B cell (primary cell): ENCODE results near the gene WDR83. TPM values are rescaled to one million over a fixed set of nuclear protein-coding genes. Genes with fewer than 3 reads are reported as not detected.

ENCODE experiments used
- ATAC-seq: fragments of 200-7000 bp; cut with Tn5 transposase; one replicate; pipeline ENCODE4 v1.10.0; 2021; ENCODE audit warnings: low read depth, mild to moderate bottlenecking, moderate number of reproducible peaks, moderate library complexity
- CTCF ChIA-PET: fragments of 350-600 bp; sonication (Branson Sonifier 250); formaldehyde crosslinking; loops from one replicate; lab custom pipeline; 2021; ENCODE audit warnings: antibody characterized with exemption, inconsistent platforms; lab: Charles Lee
- POLR2A ChIA-PET: fragments of 350-600 bp; sonication (Branson Sonifier 250); formaldehyde crosslinking; loops from one replicate; lab custom pipeline; 2021; ENCODE audit warnings: antibody characterized with exemption; lab: Charles Lee
- DNase-seq: peaks from one replicate; pipeline ENCODE4 v3.0.0; 2013
- H2AFZ ChIP-seq: 2 replicates; pipeline ENCODE4 v1.6.1; 2012; ENCODE audit warnings: mild to moderate bottlenecking, low read depth, low read length; ENCODE audit not compliant: insufficient read depth, poor library complexity, severe bottlenecking
- H3K27ac ChIP-seq, 2 donors: 1 replicate in 1 of 2; 2 replicates in 1 of 2; pipeline ENCODE4 v1.5.1; 2012 to 2013; ENCODE audit warnings: low read length in 2 of 2, mild to moderate bottlenecking in 2 of 2, moderate library complexity in 1 of 2
- H3K27me3 ChIP-seq, 4 experiments: fragments of 200-600 bp in 1 of 4; sonication (generic) in 1 of 4; replicated peaks in 1 of 4; 1 replicate in 2 of 4; 2 replicates in 2 of 4; pipeline versions ENCODE4 v1.6.1 to v1.7.0; 2013 to 2016; ENCODE audit warnings: low read length in 3 of 4, mild to moderate bottlenecking in 2 of 4, mixed read lengths in 1 of 4, moderate library complexity in 1 of 4; ENCODE audit not compliant: insufficient read depth in 4 of 4, control insufficient read depth in 3 of 4; ENCODE audit errors: control extremely low read depth in 1 of 4
- H3K36me3 ChIP-seq, 2 experiments: replicated peaks in 1 of 2; 1 replicate in 1 of 2; 2 replicates in 1 of 2; pipeline versions ENCODE4 v1.6.1 to v1.7.1; 2013; ENCODE audit warnings: low read length in 1 of 2; ENCODE audit not compliant: insufficient read depth in 2 of 2, control insufficient read depth in 1 of 2; ENCODE audit errors: control extremely low read depth in 1 of 2, extremely low read depth in 1 of 2
- H3K4me1 ChIP-seq, 2 donors: fragments of 200-600 bp in 1 of 2; sonication (generic) in 1 of 2; 1 replicate in 1 of 2; 2 replicates in 1 of 2; pipeline versions ENCODE4 v1.5.1 to v1.6.1; 2013 to 2017; ENCODE audit warnings: low read length in 2 of 2; ENCODE audit not compliant: control insufficient read depth in 2 of 2, insufficient read depth in 2 of 2
- H3K4me2 ChIP-seq: replicated peaks from 2 replicates; pipeline ENCODE3; 2012; ENCODE audit warnings: mild to moderate bottlenecking, low read depth, low read length; ENCODE audit not compliant: poor library complexity, severe bottlenecking
- H3K4me3 ChIP-seq, 5 experiments: fragments of 200-600 bp in 1 of 5; sonication (generic) in 1 of 5; 1 replicate in 3 of 5; 2 replicates in 2 of 5; pipeline versions ENCODE4 v1.5.1 to v1.7.0; 2011 to 2016; ENCODE audit warnings: low read length in 4 of 5, mild to moderate bottlenecking in 4 of 5, low read depth in 2 of 5, control low read depth in 1 of 5, moderate library complexity in 1 of 5; ENCODE audit not compliant: insufficient read depth in 1 of 5; ENCODE audit errors: control extremely low read depth in 1 of 5, extremely low read depth in 1 of 5
- H3K79me2 ChIP-seq: fragments of 200-600 bp; sonication (generic); one replicate; pipeline ENCODE4 v1.6.0; 2016; ENCODE audit warnings: low read length; ENCODE audit not compliant: control insufficient read depth, insufficient read depth
- H3K9ac ChIP-seq: fragments of 200-600 bp; sonication (generic); 2 replicates; pipeline ENCODE4 v1.6.1; 2017; ENCODE audit warnings: mild to moderate bottlenecking, low read length, moderate library complexity
- H3K9me3 ChIP-seq, 3 donors: one replicate each; pipeline versions ENCODE4 v1.6.1 to v1.7.1; 2013; ENCODE audit warnings: low read length in 2 of 3; ENCODE audit not compliant: control insufficient read depth in 2 of 3, insufficient read depth in 1 of 3; ENCODE audit errors: control extremely low read depth in 1 of 3
- H4K20me1 ChIP-seq: 2 replicates; pipeline ENCODE4 v1.6.0; 2012; ENCODE audit warnings: mild to moderate bottlenecking, low read length; ENCODE audit not compliant: insufficient read depth, control insufficient read depth, poor library complexity, severe bottlenecking
- H3K27ac Mint-ChIP-seq: one replicate; pipeline ENCODE4 v1.8.0; 2021; ENCODE audit warnings: mixed read lengths
- H3K27me3 Mint-ChIP-seq: one replicate; pipeline ENCODE4 v1.8.0; 2021; ENCODE audit warnings: mixed read lengths
- H3K4me1 Mint-ChIP-seq: one replicate; pipeline ENCODE4 v1.8.0; 2021; ENCODE audit warnings: mixed read lengths
- H3K4me3 Mint-ChIP-seq: one replicate; pipeline ENCODE4 v1.8.0; 2021; ENCODE audit warnings: mixed read lengths
- H3K9me3 Mint-ChIP-seq: one replicate; pipeline ENCODE4 v1.8.0; 2022; ENCODE audit warnings: mixed read lengths; ENCODE audit not compliant: insufficient read depth
- CTCF ChIP-seq: fragments of 200-600 bp; IDR thresholded peaks from one replicate; pipeline ENCODE4 v1.8.0; 2022; ENCODE audit warnings: antibody characterized with exemption, mild to moderate bottlenecking
- EZH2 ChIP-seq: IDR thresholded peaks from 2 replicates; pipeline ENCODE4 v1.6.1; 2012; ENCODE audit warnings: borderline replicate concordance, low read depth, mild to moderate bottlenecking, moderate library complexity, low read length; ENCODE audit not compliant: insufficient read depth, poor library complexity, severe bottlenecking
- WGBS: methylation state at CpG from one replicate; pipeline ENCODE4 v1.1.5; 2013; ENCODE audit warnings: missing lambda C conversion rate; ENCODE audit not compliant: insufficient coverage; 5-methylcytosine and 5-hydroxymethylcytosine counted together
- intact Hi-C: fragments of 100-400 bp; cut with micrococcal nuclease; formaldehyde crosslinking; loops from one replicate; pipeline ENCODE4 v1.10.0; 2022
- polyA plus RNA-seq: library from polyadenylated mRNA; depleted of rRNA; stranded (reverse); fragments of >200 nt; gene quantifications from 2 replicates; pipeline ENCODE4 v1.2.3, GENCODE V29; 2012
- total RNA-seq, 2 donors: library from RNA; stranded (reverse); fragments of 120-200 nt in 1 of 2; gene quantifications; 1 replicate in 1 of 2; 2 replicates in 1 of 2; pipeline versions ENCODE4 v1.2.3 to v1.2.4, GENCODE V29; 2013 to 2022

WDR83 gene
- total and polyA plus RNA-seq, 2 donors (not counting 1 experiment from before 2014, with no cell fraction given) = 16.3 to 24.6 TPM

DNA sequence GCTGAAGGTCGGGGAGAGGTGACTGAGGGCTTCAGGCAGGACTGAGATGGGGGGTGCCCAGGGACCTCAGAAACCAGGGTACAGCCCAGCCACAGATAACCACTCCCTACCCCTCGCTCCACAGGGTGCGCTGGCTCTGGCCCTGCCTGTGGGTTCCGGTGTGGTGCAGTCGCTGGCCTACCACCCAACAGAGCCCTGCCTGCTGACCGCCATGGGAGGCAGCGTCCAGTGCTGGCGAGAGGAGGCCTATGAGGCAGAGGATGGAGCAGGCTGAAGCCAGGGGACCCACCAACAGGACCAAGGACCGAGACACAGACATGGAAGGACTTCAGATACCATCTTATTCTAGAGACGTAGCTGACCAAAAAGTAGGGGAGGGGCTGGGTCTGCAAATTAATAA lies 8.8 kb downstream of the WDR83 start:
- H3K9me3 Mint-ChIP-seq = no peaks in the 10 kb centered on the region
- peaks cover 6 to 64% of the 10 kb centered on the region in 2 experiments for H3K36me3 ChIP-seq

More for the DNA sequence above, 8.8 kb downstream of the WDR83 start:
- Histone ChIP-seq H3K4me2 (no peak overlapping the region), H2AFZ (no peak overlapping the region), H3K4me1 (peaks cover 11 to 18% of the 10 kb centered on the region in 2 donors), H3K27ac (no peak overlapping the region), H3K9ac (no peak overlapping the region), H3K27me3 (no peaks in the 10 kb centered on the region), H3K9me3 (no peaks in the 10 kb centered on the region), H3K4me3 (no peak overlapping the region), H4K20me1 (peaks cover 55% of the 10 kb centered on the region), H3K79me2 (peaks cover 56% of the 10 kb centered on the region)
- ATAC-seq (no peak), DNase-seq (no peak)
- ChIA-PET POLR2A (no interaction called here), CTCF (interaction anchor here (0.6 to 4.4 kb wide), 7 partner anchors 14 to 111 kb away, joined by 3 to 26 read pairs (median 6); partner anchors contain the start of gene FBXW9)
- WGBS = 98% methylated on average over 6 of the region's 10 CpGs
- intact Hi-C loops = no loop called here
- Mint-ChIP-seq H3K27ac (no peak overlapping the region), H3K4me1 (peaks cover 25% of the 10 kb centered on the region), H3K4me3 (no peak overlapping the region), H3K27me3 (no peaks in the 10 kb centered on the region)
- no peak for TF ChIP-seq EZH2
- TF ChIP-seq CTCF = no peak
